HG03039 (cell line): ENCODE results near the gene SUPT20HL1.

Experiments
- ATAC-seq: cut with Tn5 transposase; IDR thresholded peaks from one replicate; pipeline ENCODE4 v1.9.1; 2021; ENCODE audit warnings: mild to moderate bottlenecking, moderate library complexity; ENCODE audit not compliant: unreplicated experiment

The SUPT20HL1 gene

GRCh38 chrX:24395775-24396174 lies 35.3 kb downstream of the SUPT20HL1 start:
- ATAC-seq: no peak

GRCh38 chrX:24396236-24396930 lies 35.9 kb downstream of the SUPT20HL1 start:
- ATAC-seq: no peak

GRCh38 chrX:24396931-24397279 lies 36.5 kb downstream of the SUPT20HL1 start:
- ATAC-seq: no peak

GRCh38 chrX:24398766-24399165 lies 38.3 kb downstream of the SUPT20HL1 start:
- no peak for ATAC-seq

GRCh38 chrX:24399550-24399949 lies 39.1 kb downstream of the SUPT20HL1 start:
- no peak for ATAC-seq

GRCh38 chrX:24405959-24406358 lies 45.5 kb downstream of the SUPT20HL1 start:
- no peak for ATAC-seq
